GM21723 (cell line): ENCODE data around the gene PPP1R37.
A peak's percentile ranks its signal among the peaks of the same experiment; 100 is the strongest.

Source experiments
- ATAC-seq: cut with Tn5 transposase; IDR thresholded peaks from one replicate; pipeline ENCODE4 v1.9.1; 2021; ENCODE audit warnings: mild to moderate bottlenecking, moderate library complexity; ENCODE audit not compliant: unreplicated experiment

Gene PPP1R37

DNA sequence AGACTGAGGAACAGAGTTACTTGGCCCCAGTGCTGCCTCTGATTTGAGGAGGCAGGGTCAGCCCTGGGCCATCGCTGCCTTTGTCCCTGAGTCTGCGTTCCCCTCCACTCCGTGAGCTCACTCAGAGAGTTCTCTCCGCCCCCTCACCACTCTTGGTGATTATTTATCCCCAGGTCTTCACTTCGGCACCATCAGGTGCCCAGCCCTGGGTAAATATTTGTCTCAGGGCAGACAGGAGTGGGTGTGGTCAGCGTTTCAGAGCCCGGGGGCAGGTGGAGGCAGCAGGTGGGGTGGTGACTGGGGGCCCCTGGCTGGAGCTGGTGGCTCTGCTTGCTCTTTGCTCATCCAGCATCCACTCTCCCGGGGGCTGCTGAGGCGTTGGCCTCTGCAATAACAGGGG is 20.6 kb downstream of the PPP1R37 start:
- ATAC-seq: no peak

GRCh38 chr19:45114116-45114515 is 21.1 kb downstream of the PPP1R37 start:
- no peak for ATAC-seq

GRCh38 chr19:45115809-45116615 is 23.0 kb downstream of the PPP1R37 start:
- ATAC-seq: no peak

- ATAC-seq: peak; percentile 41
These were observed 24.2 kb downstream of the PPP1R37 start for GRCh38 chr19:45117167-45117594.

- peak; percentile 2 for ATAC-seq
These were observed 24.7 kb downstream of the PPP1R37 start for GRCh38 chr19:45117671-45118070.

DNA sequence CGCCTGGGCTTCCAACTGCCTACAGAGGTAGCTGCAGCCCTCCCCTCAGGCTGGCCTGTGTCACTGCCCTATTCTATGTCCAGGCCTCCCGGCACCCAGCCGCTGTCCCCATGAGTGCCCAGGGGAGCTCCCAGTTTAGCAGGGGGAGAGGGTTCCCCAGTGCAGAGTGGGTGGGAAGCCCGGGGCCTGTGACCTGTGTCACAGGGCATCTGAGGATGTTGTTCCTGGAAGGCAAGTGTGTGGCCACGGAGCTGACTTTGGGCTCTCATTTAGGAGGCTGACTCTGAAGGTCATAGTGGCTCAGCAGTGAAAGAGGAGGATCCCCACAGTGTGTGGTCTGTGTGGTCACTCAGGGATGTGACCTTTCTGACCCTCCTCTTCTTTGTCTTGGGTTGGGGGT is 25.1 kb downstream of the PPP1R37 start:
- peak; percentile 4 for ATAC-seq

DNA sequence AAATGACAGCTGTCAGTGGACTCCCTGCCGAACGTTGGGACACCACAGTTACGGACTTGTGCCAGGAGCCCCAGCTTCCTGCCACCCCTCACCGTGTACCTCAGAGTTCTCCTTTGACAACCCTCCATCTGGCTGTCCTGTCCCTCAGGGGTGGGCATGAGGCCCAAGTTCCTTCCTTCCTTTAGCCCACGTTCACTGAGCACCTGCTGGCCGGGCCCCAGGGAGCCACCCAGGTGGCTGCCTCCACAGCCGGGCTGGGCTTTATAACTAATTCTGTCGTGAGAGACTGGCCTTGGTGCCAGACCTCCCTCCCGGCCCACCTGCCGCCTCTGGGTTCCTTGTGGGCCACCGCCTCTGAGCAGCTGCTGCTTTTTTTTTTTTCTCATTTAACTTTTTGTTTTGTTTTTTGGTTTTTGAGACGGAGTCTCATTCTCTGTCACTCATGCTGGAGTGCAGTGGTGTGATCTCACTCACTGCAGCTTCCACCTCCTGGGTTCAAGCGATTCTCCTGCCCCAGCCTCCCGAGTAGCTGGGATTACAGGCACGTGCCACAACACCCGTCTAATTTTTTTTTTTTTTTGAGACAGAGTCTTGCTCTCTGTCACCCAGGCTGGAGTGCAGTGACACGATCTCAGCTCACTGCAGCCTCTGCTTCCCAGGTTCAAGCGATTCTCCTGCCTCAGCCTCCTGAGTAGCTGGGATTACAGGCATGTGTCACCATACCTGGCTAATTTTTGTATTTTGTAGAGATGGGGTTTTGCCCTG is 25.8 kb downstream of the PPP1R37 start:
- peak; percentile 47 for ATAC-seq

DNA sequence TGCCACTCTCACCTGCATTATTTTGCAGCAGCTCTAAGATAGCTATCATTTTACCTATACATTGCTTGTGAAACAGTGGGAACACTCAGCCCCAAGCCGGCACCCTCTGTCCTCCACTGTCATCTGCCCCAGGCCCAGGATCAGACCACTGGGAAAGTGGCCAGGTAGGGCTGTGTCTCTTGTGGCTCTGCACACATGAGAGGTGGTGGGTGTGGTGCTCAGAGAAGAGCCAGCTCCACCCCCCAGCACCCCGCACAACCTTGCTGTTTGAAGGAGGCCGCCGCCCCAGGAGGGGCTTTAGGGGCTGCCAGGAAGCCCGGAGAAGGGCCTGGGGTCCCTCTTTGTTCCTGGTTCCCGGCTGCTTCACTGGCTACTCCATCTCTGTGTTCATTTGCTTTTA is 26.6 kb downstream of the PPP1R37 start:
- no peak for ATAC-seq

GRCh38 chr19:45121827-45122345 is 28.9 kb downstream of the PPP1R37 start:
- ATAC-seq: no peak

- ATAC-seq: no peak
These were observed 29.9 kb downstream of the PPP1R37 start for GRCh38 chr19:45122832-45123231.

DNA sequence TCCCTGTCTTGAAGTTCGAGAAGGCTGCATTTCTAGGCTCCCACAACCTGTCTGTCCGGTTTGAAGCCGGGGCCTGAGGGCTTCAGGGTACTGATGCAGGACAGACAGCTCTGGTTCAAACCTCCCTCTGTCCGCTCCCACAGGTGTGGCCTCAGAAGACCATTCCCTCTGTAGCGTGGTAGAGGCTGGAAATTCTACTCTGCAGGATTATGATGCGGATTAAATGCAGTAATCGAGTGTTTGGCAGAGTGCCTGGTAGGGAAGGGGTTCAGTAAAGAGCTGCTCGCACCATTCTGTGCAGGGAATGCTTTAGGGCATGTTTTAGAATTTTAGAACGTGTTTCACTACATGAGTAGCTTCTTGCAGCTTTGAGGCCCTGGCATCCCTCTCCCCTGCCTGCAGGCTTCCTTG is 30.5 kb downstream of the PPP1R37 start:
- no peak for ATAC-seq

- ATAC-seq: no peak
These were observed 31.0 kb downstream of the PPP1R37 start for GRCh38 chr19:45124021-45124420.

DNA sequence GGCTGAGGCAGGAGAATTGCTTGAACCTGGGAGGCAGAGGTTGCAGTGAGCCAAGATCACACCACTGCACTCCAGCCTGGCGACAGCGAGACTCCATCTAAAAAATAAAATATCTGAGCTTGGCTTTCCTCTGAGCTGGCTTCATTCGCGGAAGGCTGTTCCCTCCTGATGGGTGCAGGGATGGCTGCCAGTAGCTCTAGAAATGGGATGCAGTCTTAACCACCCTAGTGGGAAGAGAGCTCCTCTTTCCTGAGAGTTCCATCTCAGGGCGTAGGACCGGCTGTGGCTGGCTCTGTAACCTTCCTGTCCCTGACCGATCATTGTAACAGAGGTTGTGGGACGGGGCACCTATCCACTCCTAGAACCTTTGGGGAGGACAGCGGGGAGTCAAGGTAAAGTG is 32.4 kb downstream of the PPP1R37 start:
- ATAC-seq: no peak

GRCh38 chr19:45125975-45126493 is 33.1 kb downstream of the PPP1R37 start:
- ATAC-seq: no peak

- no peak for ATAC-seq
These were observed 33.7 kb downstream of the PPP1R37 start for GRCh38 chr19:45126654-45127053.

- ATAC-seq: no peak
These were observed 35.2 kb downstream of the PPP1R37 start for GRCh38 chr19:45128146-45128545.

DNA sequence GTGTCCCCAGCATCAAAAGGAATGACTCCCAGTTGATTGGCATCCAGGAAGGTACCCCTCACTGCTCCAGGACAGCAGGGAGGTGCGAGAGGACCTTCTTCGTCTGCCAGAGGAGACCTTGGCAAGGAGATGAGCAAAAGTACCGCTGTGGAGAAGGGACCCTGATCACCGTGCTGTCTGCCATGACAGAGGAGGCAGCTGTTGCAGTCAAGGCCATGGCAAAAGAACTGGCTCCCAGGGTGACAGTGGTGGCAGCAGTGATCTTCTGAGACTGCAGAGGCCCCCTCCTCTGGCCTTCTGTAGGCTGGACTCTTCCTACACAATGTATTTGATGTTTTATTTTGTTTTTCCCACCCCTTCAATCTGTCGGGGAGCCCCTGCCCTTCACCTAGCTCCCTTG is 35.8 kb downstream of the PPP1R37 start:
- ATAC-seq: no peak

GRCh38 chr19:45130236-45130635 is 37.3 kb downstream of the PPP1R37 start:
- no peak for ATAC-seq

GRCh38 chr19:45130888-45131615 is 38.1 kb downstream of the PPP1R37 start:
- ATAC-seq: no peak

DNA sequence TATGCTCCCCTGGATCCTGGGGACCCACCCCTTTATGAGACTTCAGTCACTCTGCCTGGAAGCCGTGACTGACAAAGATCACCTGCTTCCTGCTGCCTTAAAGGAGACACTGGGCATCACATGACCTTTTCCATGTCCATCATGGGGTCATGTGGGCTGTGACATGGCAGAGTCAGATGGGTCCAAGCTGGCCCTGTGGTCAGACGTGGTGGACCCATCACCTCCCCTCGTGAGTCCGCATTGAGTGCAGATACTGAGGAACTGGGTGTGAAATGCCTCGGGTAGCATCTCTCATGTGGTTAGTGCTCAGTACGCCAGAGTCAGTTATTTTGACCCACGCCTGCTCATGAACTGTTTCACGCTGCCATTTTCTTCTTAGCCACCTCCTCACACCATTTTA is 40.7 kb downstream of the PPP1R37 start:
- ATAC-seq: no peak
